IMR-90 (cell line): ENCODE results near the gene ATF4. TPM values are rescaled to one million over a fixed set of nuclear protein-coding genes. Genes with fewer than 3 reads are reported as not detected.
A peak's percentile ranks its signal among the peaks of the same experiment; 100 is the strongest.

Source experiments
- ATAC-seq: fragments of 200-7000 bp; cut with Tn5 transposase; 2 replicates; pipeline ENCODE4 v1.9.1; 2020; ENCODE audit warnings: low read depth, mild to moderate bottlenecking, moderate library complexity
- BruUV-seq: library from RNA; stranded (reverse); fragments of 400-500 nt; replicated peaks from 2 replicates; lab custom pipeline; 2021; lab: Mats Ljungman, UMichigan
- CTCF ChIA-PET: fragments of 300-600 bp; formaldehyde crosslinking; extraction: SDS; loops from one replicate; lab custom pipeline; 2021; ENCODE audit warnings: antibody characterized with exemption; lab: Yijun Ruan, JAX
- POLR2A ChIA-PET: fragments of 300-600 bp; sonication (Branson Sonifier 250); formaldehyde crosslinking; loops from one replicate; lab custom pipeline; 2022; ENCODE audit warnings: antibody characterized with exemption; ENCODE audit not compliant: unreplicated experiment; lab: Charles Lee
- DNase-seq: peaks from one replicate; pipeline ENCODE4 v3.0.0; 2013
- H2AFZ ChIP-seq: replicated peaks from 2 replicates; pipeline ENCODE3; 2013; ENCODE audit warnings: low read length, mild to moderate bottlenecking; ENCODE audit not compliant: poor library complexity
- H2AK5ac ChIP-seq: 2 replicates; pipeline ENCODE4 v1.6.1; 2013; ENCODE audit warnings: low read depth, low read length, inconsistent platforms
- H2AK9ac ChIP-seq: replicated peaks from 2 replicates; pipeline ENCODE3; 2013; ENCODE audit warnings: mild to moderate bottlenecking, low read depth, low read length, moderate library complexity; ENCODE audit not compliant: poor library complexity
- H2BK120ac ChIP-seq: 2 replicates; pipeline ENCODE4 v1.6.1; 2013; ENCODE audit warnings: low read depth, low read length, inconsistent platforms
- H2BK15ac ChIP-seq: 3 replicates; pipeline ENCODE4 v1.6.1; 2013; ENCODE audit warnings: low read depth, low read length, inconsistent platforms
- H2BK20ac ChIP-seq: 2 replicates; pipeline ENCODE4 v1.6.1; 2013; ENCODE audit warnings: low read depth, mild to moderate bottlenecking, inconsistent platforms, low read length, moderate library complexity
- H2BK5ac ChIP-seq: 2 replicates; pipeline ENCODE4 v1.6.1; 2013; ENCODE audit warnings: mild to moderate bottlenecking, low read depth, low read length, inconsistent platforms; ENCODE audit not compliant: poor library complexity, severe bottlenecking
- H3K14ac ChIP-seq: replicated peaks from 2 replicates; pipeline ENCODE4 v1.6.1; 2013; ENCODE audit warnings: low read depth, low read length, inconsistent platforms
- H3K18ac ChIP-seq: 2 replicates; pipeline ENCODE4 v1.6.1; 2013; ENCODE audit warnings: low read depth, low read length, control low read depth
- H3K23ac ChIP-seq: 2 replicates; pipeline ENCODE4 v1.6.1; 2013; ENCODE audit warnings: low read depth, low read length, inconsistent platforms
- H3K27ac ChIP-seq: 2 replicates; pipeline ENCODE4 v1.5.1; 2013; ENCODE audit warnings: mild to moderate bottlenecking, control low read depth, low read length; ENCODE audit not compliant: insufficient read depth
- H3K27me3 ChIP-seq: 2 replicates; pipeline ENCODE4 v1.6.1; 2013; ENCODE audit warnings: low read length; ENCODE audit not compliant: control insufficient read depth, insufficient read depth
- H3K36me3 ChIP-seq: 2 replicates; pipeline ENCODE4 v1.6.1; 2013; ENCODE audit warnings: low read length, mixed read lengths; ENCODE audit not compliant: control insufficient read depth, insufficient read depth
- H3K4ac ChIP-seq: 2 replicates; pipeline ENCODE4 v1.6.1; 2013; ENCODE audit warnings: low read depth, low read length, inconsistent platforms
- H3K4me1 ChIP-seq: 2 replicates; pipeline ENCODE4 v1.6.1; 2013; ENCODE audit warnings: low read length, mixed read lengths; ENCODE audit not compliant: control insufficient read depth, insufficient read depth
- H3K4me2 ChIP-seq: 2 replicates; pipeline ENCODE4 v1.6.1; 2013; ENCODE audit warnings: low read depth, mild to moderate bottlenecking, control low read depth, low read length, moderate library complexity
- H3K4me3 ChIP-seq: 2 replicates; pipeline ENCODE4 v1.5.1; 2013; ENCODE audit warnings: low read depth, mild to moderate bottlenecking, control low read depth, low read length, moderate library complexity; ENCODE audit not compliant: insufficient read depth
- H3K56ac ChIP-seq: 2 replicates; pipeline ENCODE4 v1.6.1; 2013; ENCODE audit warnings: low read length, inconsistent platforms; ENCODE audit not compliant: insufficient read depth; ENCODE audit errors: extremely low read depth
- H3K79me1 ChIP-seq, 2 experiments: 2 replicates each; pipeline ENCODE4 v1.6.1; 2013; ENCODE audit warnings: low read length in 2 of 2, inconsistent platforms in 1 of 2, low read depth in 1 of 2
- H3K9ac ChIP-seq: 2 replicates; pipeline ENCODE4 v1.6.1; 2013; ENCODE audit warnings: low read depth, low read length, control low read depth
- H3K9me1 ChIP-seq: 2 replicates; pipeline ENCODE4 v1.6.1; 2013; ENCODE audit warnings: low read length, inconsistent platforms; ENCODE audit not compliant: insufficient read depth
- H3K9me3 ChIP-seq: 2 replicates; pipeline ENCODE4 v1.6.1; 2013; ENCODE audit warnings: low read length; ENCODE audit not compliant: control insufficient read depth, insufficient read depth
- H4K20me1 ChIP-seq: 2 replicates; pipeline ENCODE4 v1.6.1; 2013; ENCODE audit warnings: low read length, inconsistent platforms; ENCODE audit not compliant: insufficient read depth
- H4K5ac ChIP-seq: 2 replicates; pipeline ENCODE4 v1.6.1; 2013; ENCODE audit warnings: mild to moderate bottlenecking, low read depth, low read length, control low read depth
- H4K8ac ChIP-seq, 2 experiments: 2 replicates each; pipeline ENCODE4 v1.6.1; 2013; ENCODE audit warnings: low read depth in 2 of 2, low read length in 2 of 2, control low read depth in 1 of 2, inconsistent platforms in 1 of 2
- H4K91ac ChIP-seq: 2 replicates; pipeline ENCODE4 v1.6.1; 2013; ENCODE audit warnings: low read depth, low read length, inconsistent platforms; ENCODE audit not compliant: insufficient read depth
- BHLHE40 ChIP-seq: fragments of 150-350 bp; IDR thresholded peaks from 2 replicates; pipeline ENCODE4 v1.6.1; 2016; ENCODE audit warnings: mild to moderate bottlenecking, low read depth, low read length
- ELK1 ChIP-seq: fragments of 150-350 bp; IDR thresholded peaks from 2 replicates; pipeline ENCODE4 v1.6.1; 2016; ENCODE audit warnings: low read depth, mild to moderate bottlenecking, low read length, moderate library complexity, borderline replicate concordance
- FOS ChIP-seq: fragments of 150-350 bp; IDR thresholded peaks from 2 replicates; pipeline ENCODE4 v1.6.1; 2016; ENCODE audit warnings: low read depth, low read length
- MAFK ChIP-seq: IDR thresholded peaks from 2 replicates; pipeline ENCODE4 v1.6.1; 2012; ENCODE audit warnings: low read depth, low read length, improper control_type of control experiment
- MXI1 ChIP-seq: IDR thresholded peaks from 2 replicates; pipeline ENCODE4 v1.6.1; 2012; ENCODE audit warnings: low read depth, mild to moderate bottlenecking, low read length, moderate library complexity, borderline replicate concordance
- NFE2L2 ChIP-seq: fragments of 150-350 bp; IDR thresholded peaks from 2 replicates; pipeline ENCODE4 v1.6.1; 2016; ENCODE audit warnings: low read depth, mild to moderate bottlenecking, low read length
- POLR2A ChIP-seq: IDR thresholded peaks from 2 replicates; pipeline ENCODE4 v1.6.1; 2012; ENCODE audit warnings: mild to moderate bottlenecking, low read depth, low read length
- RCOR1 ChIP-seq: IDR thresholded peaks from 2 replicates; pipeline ENCODE4 v1.6.1; 2012; ENCODE audit warnings: mild to moderate bottlenecking, low read length, improper control_type of control experiment; ENCODE audit not compliant: insufficient replicate concordance
- RFX5 ChIP-seq: IDR thresholded peaks from 2 replicates; pipeline ENCODE4 v1.8.0; 2012; ENCODE audit warnings: low read depth, mild to moderate bottlenecking, low read length, moderate library complexity
- SMC3 ChIP-seq: fragments of 150-350 bp; IDR thresholded peaks from 2 replicates; pipeline ENCODE4 v1.6.1; 2016; ENCODE audit warnings: low read depth, mild to moderate bottlenecking, antibody characterized with exemption, low read length, moderate library complexity
- WGBS, 2 experiments: methylation state at CpG; one replicate each; pipeline versions ENCODE4 v1.1.5 to v1.1.7; 2013; ENCODE audit warnings: missing lambda C conversion rate in 2 of 2; ENCODE audit not compliant: insufficient read length in 1 of 2; ENCODE audit errors: extremely low coverage in 2 of 2; 5-methylcytosine and 5-hydroxymethylcytosine counted together
- dilution Hi-C: fragments of 300-500 bp; cut with HindIII; formaldehyde crosslinking; loops from one replicate; pipeline ENCODE4 v1.14.3; 2018; ENCODE audit warnings: low sequenced_read_pairs; ENCODE audit not compliant: unreplicated experiment
- in situ Hi-C: fragments of 300-500 bp; cut with MboI; formaldehyde crosslinking; loops from 3 replicates; pipeline ENCODE4 v1.14.3; 2019; ENCODE audit warnings: low sequenced_read_pairs, inconsistent platforms, mixed read lengths
- intact Hi-C: fragments of 100-400 bp; cut with micrococcal nuclease; formaldehyde crosslinking; loops from 2 replicates; pipeline ENCODE4 v1.10.0; 2022
- polyA plus RNA-seq, 3 experiments: library from polyadenylated mRNA; depleted of rRNA; stranded (reverse); fragments of >200 nt; gene quantifications; 2 replicates each; pipeline ENCODE4 v1.2.3, GENCODE V29; 2012; ENCODE audit warnings: low replicate concordance in 1 of 3
- total RNA-seq: library from RNA; depleted of rRNA; stranded (reverse); fragments of >200 nt; gene quantifications from 2 replicates; pipeline ENCODE4 v1.2.3, GENCODE V29; 2012
- TF ChIP-seq, protein P1 (sequence below): conservative IDR thresholded peaks from 2 replicates; pipeline ENCODE4 v1.5.1; 2012; ENCODE audit warnings: mild to moderate bottlenecking, low read depth, low read length, improper control_type of control experiment
- TF ChIP-seq, protein P2 (sequence below): fragments of 150-350 bp; IDR thresholded peaks from 2 replicates; pipeline ENCODE4 v1.6.1; 2017; ENCODE audit warnings: mild to moderate bottlenecking, antibody characterized with exemption, low read length, low read depth

ATF4 gene
- total and polyA plus RNA-seq, 2 of the 4 experiments (the other 2 are of a cell fraction): 148 to 662 TPM

- Histone ChIP-seq H2BK120ac (no peak overlapping the region), H2AK9ac (no peak overlapping the region), H3K9ac (no peak overlapping the region), H3K18ac (no peak overlapping the region), H2BK5ac (no peak overlapping the region), H3K56ac (no peak overlapping the region), H3K4me1 (peaks cover 16% of the 10 kb centered on the region), H3K79me1 (no peaks in the 10 kb centered on the region), H4K5ac (no peak overlapping the region), H3K9me1 (peaks cover 10% of the 10 kb centered on the region; the same call in 1 of the 2 replicates), H4K91ac (no peak overlapping the region), H3K9me3 (no peaks in the 10 kb centered on the region), H2BK15ac (no peak overlapping the region), H3K14ac (no peak overlapping the region), H3K23ac (no peak overlapping the region), H4K8ac (no peak overlapping the region), H3K4me2 (no peak overlapping the region), H2AFZ (peak overlapping the region; percentile 50), H3K36me3 (no peaks in the 10 kb centered on the region), H3K27ac (no peak overlapping the region), H2AK5ac (no peak overlapping the region), H4K20me1 (no peaks in the 10 kb centered on the region), H3K4ac (no peak overlapping the region), H3K4me3 (no peak overlapping the region), H3K27me3 (peaks cover 8% of the 10 kb centered on the region), H2BK20ac (no peak overlapping the region)
- in situ Hi-C loops (no loop called here), dilution Hi-C loops (no loop called here), intact Hi-C loops (no loop called here)
- ChIA-PET CTCF (no interaction called here), POLR2A (interaction anchor here (0.9 kb wide), 1 partner anchor 24 kb away, joined by 4 read pairs; the partner anchor contains the start of gene MIEF1)
- 27% methylated on average over 7 of the region's 9 CpGs; no CpG with 5 or more reads in 1 of the 2 experiments for WGBS, 2 experiments
- TF ChIP-seq MAFK (no peak), SMC3 (no peak), NFE2L2 (no peak), MXI1 (no peak), FOS (no peak), RCOR1 (no peak), POLR2A (no peak), BHLHE40 (no peak), RFX5 (no peak), ELK1 (no peak)
- TF ChIP-seq, protein P1, sequence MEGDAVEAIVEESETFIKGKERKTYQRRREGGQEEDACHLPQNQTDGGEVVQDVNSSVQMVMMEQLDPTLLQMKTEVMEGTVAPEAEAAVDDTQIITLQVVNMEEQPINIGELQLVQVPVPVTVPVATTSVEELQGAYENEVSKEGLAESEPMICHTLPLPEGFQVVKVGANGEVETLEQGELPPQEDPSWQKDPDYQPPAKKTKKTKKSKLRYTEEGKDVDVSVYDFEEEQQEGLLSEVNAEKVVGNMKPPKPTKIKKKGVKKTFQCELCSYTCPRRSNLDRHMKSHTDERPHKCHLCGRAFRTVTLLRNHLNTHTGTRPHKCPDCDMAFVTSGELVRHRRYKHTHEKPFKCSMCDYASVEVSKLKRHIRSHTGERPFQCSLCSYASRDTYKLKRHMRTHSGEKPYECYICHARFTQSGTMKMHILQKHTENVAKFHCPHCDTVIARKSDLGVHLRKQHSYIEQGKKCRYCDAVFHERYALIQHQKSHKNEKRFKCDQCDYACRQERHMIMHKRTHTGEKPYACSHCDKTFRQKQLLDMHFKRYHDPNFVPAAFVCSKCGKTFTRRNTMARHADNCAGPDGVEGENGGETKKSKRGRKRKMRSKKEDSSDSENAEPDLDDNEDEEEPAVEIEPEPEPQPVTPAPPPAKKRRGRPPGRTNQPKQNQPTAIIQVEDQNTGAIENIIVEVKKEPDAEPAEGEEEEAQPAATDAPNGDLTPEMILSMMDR: no peak
- TF ChIP-seq, protein P2, sequence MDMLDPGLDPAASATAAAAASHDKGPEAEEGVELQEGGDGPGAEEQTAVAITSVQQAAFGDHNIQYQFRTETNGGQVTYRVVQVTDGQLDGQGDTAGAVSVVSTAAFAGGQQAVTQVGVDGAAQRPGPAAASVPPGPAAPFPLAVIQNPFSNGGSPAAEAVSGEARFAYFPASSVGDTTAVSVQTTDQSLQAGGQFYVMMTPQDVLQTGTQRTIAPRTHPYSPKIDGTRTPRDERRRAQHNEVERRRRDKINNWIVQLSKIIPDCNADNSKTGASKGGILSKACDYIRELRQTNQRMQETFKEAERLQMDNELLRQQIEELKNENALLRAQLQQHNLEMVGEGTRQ: no peak
- DNase-seq: peak; percentile 6
- BruUV-seq: no TSS peak
- no peak for ATAC-seq
Observed at GRCh38 chr22:39478441-39478850, 41.9 kb upstream of the ATF4 start.
